ENCODE measurements around the gene SOD1. TPM values are rescaled to one million over a fixed set of nuclear protein-coding genes. Genes with fewer than 3 reads are reported as not detected.

Gene SOD1
- 195 and 205 TPM in 2 replicates for total RNA-seq
- long read RNA-seq, transcript SOD1-201 (5 exons, 966 nt), result major isoform, 140 of 166 reads
- long read RNA-seq, partial matches to known transcripts, result 4 of 166 reads
- long read RNA-seq, other reads (novel, unspliced or antisense), result 21 of 166 reads

- Mint-ChIP-seq H3K4me3 (ENCODE audit: unreplicated experiment) (peak within 1 kb of the TSS; percentile 98), H3K36me3 (ENCODE audit: unreplicated experiment) (peaks cover 11% of the 10 kb centered on the region), H3K27ac (ENCODE audit: unreplicated experiment) (peak within 1 kb of the TSS; percentile 97), H3K9me3 (ENCODE audit: unreplicated experiment) (no peaks in the 10 kb centered on the region), H3K4me1 (ENCODE audit: unreplicated experiment) (peaks cover 41% of the 10 kb centered on the region), H3K27me3 (ENCODE audit: unreplicated experiment) (no peaks in the 10 kb centered on the region)
- TF ChIP-seq, protein P1, sequence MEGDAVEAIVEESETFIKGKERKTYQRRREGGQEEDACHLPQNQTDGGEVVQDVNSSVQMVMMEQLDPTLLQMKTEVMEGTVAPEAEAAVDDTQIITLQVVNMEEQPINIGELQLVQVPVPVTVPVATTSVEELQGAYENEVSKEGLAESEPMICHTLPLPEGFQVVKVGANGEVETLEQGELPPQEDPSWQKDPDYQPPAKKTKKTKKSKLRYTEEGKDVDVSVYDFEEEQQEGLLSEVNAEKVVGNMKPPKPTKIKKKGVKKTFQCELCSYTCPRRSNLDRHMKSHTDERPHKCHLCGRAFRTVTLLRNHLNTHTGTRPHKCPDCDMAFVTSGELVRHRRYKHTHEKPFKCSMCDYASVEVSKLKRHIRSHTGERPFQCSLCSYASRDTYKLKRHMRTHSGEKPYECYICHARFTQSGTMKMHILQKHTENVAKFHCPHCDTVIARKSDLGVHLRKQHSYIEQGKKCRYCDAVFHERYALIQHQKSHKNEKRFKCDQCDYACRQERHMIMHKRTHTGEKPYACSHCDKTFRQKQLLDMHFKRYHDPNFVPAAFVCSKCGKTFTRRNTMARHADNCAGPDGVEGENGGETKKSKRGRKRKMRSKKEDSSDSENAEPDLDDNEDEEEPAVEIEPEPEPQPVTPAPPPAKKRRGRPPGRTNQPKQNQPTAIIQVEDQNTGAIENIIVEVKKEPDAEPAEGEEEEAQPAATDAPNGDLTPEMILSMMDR (IDR thresholded peaks at IDR 0.05), result peak; percentile 7
- DNase-seq (ENCODE audit: extremely low spot score, unreplicated experiment), result peak; percentile 97
Measured at GRCh38 chr21:31659536-31660258, at the start of gene SOD1. TSS of gene SOD1 (plus strand) at chr21:31659693. CDS start at chr21:31659770, 77 bp downstream.

DNA sequence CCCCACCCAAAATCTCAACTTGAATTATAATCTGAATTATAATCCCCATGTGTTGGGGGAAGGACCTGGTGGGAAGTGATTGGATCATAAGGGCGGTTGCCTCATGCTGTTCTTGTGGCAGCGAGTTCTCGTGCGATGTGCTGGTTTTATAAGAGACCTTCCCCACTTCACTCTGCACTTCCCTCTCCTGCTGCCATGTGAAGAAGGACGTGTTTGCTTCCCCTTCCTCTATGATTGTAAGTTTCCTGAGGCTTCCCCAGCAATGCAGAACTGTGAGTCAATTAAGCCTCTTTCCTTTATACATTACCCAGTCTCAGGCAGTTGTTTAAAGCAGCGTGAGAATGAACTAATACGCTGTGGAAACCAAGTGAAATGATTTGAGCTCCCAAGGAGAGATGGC lies 48.0 kb upstream of the SOD1 start:
- Mint-ChIP-seq H3K27ac (ENCODE audit: unreplicated experiment) (no peak overlapping the region), H3K27me3 (ENCODE audit: unreplicated experiment) (no peaks in the 10 kb centered on the region), H3K4me3 (ENCODE audit: unreplicated experiment) (no peak overlapping the region), H3K36me3 (ENCODE audit: unreplicated experiment) (no peaks in the 10 kb centered on the region), H3K9me3 (ENCODE audit: unreplicated experiment) (no peaks in the 10 kb centered on the region), H3K4me1 (ENCODE audit: unreplicated experiment) (peaks cover 7% of the 10 kb centered on the region)
- DNase-seq (ENCODE audit: extremely low spot score, unreplicated experiment), result no peak
- TF ChIP-seq, protein P1 (IDR thresholded peaks at IDR 0.05), result no peak

GRCh38 chr21:31612894-31613785 lies 46.4 kb upstream of the SOD1 start:
- TF ChIP-seq, protein P1 (IDR thresholded peaks at IDR 0.05), result no peak
- DNase-seq (ENCODE audit: extremely low spot score, unreplicated experiment), result no peak
- Mint-ChIP-seq H3K4me1 (ENCODE audit: unreplicated experiment) (peaks cover 7% of the 10 kb centered on the region), H3K9me3 (ENCODE audit: unreplicated experiment) (no peaks in the 10 kb centered on the region), H3K27ac (ENCODE audit: unreplicated experiment) (peak overlapping the region; percentile 49), H3K36me3 (ENCODE audit: unreplicated experiment) (no peaks in the 10 kb centered on the region), H3K4me3 (ENCODE audit: unreplicated experiment) (no peak overlapping the region), H3K27me3 (ENCODE audit: unreplicated experiment) (no peaks in the 10 kb centered on the region)

GRCh38 chr21:31614705-31615104 lies 44.8 kb upstream of the SOD1 start:
- TF ChIP-seq, protein P1 (IDR thresholded peaks at IDR 0.05), result no peak
- H3K4me3 Mint-ChIP-seq (ENCODE audit: unreplicated experiment), result no peak overlapping the region
- H3K36me3 Mint-ChIP-seq (ENCODE audit: unreplicated experiment), result no peaks in the 10 kb centered on the region
- H3K4me1 Mint-ChIP-seq (ENCODE audit: unreplicated experiment), result peaks cover 7% of the 10 kb centered on the region
- DNase-seq (ENCODE audit: extremely low spot score, unreplicated experiment), result no peak
- H3K27me3 Mint-ChIP-seq (ENCODE audit: unreplicated experiment), result no peaks in the 10 kb centered on the region
- H3K9me3 Mint-ChIP-seq (ENCODE audit: unreplicated experiment), result no peaks in the 10 kb centered on the region
- no peak overlapping the region for H3K27ac Mint-ChIP-seq (ENCODE audit: unreplicated experiment)

- H3K27ac Mint-ChIP-seq (ENCODE audit: unreplicated experiment), result no peak overlapping the region
- TF ChIP-seq, protein P1 (IDR thresholded peaks at IDR 0.05), result no peak
- H3K4me3 Mint-ChIP-seq (ENCODE audit: unreplicated experiment), result no peak overlapping the region
- no peak for DNase-seq (ENCODE audit: extremely low spot score, unreplicated experiment)
- H3K27me3 Mint-ChIP-seq (ENCODE audit: unreplicated experiment), result no peaks in the 10 kb centered on the region
- H3K36me3 Mint-ChIP-seq (ENCODE audit: unreplicated experiment), result no peaks in the 10 kb centered on the region
- no peaks in the 10 kb centered on the region for H3K9me3 Mint-ChIP-seq (ENCODE audit: unreplicated experiment)
- H3K4me1 Mint-ChIP-seq (ENCODE audit: unreplicated experiment), result peaks cover 7% of the 10 kb centered on the region
Measured at GRCh38 chr21:31616216-31616615, 43.3 kb upstream of the SOD1 start.
